GM12872 (cell line): Measurements from ENCODE around the gene ADISSP.

Source experiments
- CTCF ChIP-seq: IDR thresholded peaks from 3 replicates; pipeline ENCODE4 v1.5.1; 2011; ENCODE audit warnings: low read depth, mild to moderate bottlenecking, low read length, moderate library complexity; ENCODE audit not compliant: insufficient read depth

Gene ADISSP

GRCh38 chr20:3740615-3741301 is 26.8 kb downstream of the ADISSP start:
- TF ChIP-seq CTCF: no peak

- no peak for TF ChIP-seq CTCF
Measured at GRCh38 chr20:3739926-3740451, 27.6 kb downstream of the ADISSP start.

- TF ChIP-seq CTCF: no peak
Measured at GRCh38 chr20:3739054-3739925, 28.3 kb downstream of the ADISSP start.

- TF ChIP-seq CTCF: no peak
Measured at GRCh38 chr20:3738111-3739053, 29.2 kb downstream of the ADISSP start.

GRCh38 chr20:3735768-3736167 is 31.8 kb downstream of the ADISSP start:
- no peak for TF ChIP-seq CTCF

- TF ChIP-seq CTCF: no peak
Measured at GRCh38 chr20:3734111-3734843, 33.3 kb downstream of the ADISSP start.
